Epithelial cell of proximal tubule (primary cell): ENCODE measurements around the gene TREX2. TPM values are rescaled to one million over a fixed set of nuclear protein-coding genes. Genes with fewer than 3 reads are reported as not detected.

Experiments used
- DNase-seq: peaks from one replicate; pipeline ENCODE4 v3.0.0-alpha.2; 2011; ENCODE audit warnings: low read depth
- H3K4me3 ChIP-seq: 2 replicates; pipeline ENCODE4 v1.5.1; 2011; ENCODE audit warnings: low read depth, mild to moderate bottlenecking, low read length
- total RNA-seq: library from RNA; depleted of rRNA; stranded (reverse); fragments of >200 nt; gene quantifications from 2 replicates; pipeline ENCODE4 v1.2.3, GENCODE V29; 2015
- TF ChIP-seq, protein P1 (sequence below): conservative IDR thresholded peaks from 2 replicates; pipeline ENCODE4 v1.5.1; 2012; ENCODE audit warnings: low read depth, mild to moderate bottlenecking, low read length

The TREX2 gene
- total RNA-seq, 1 donor from 2014 or later = not detected

- H3K4me3 ChIP-seq = no peak overlapping the region
- no peak for DNase-seq
- TF ChIP-seq, protein P1, sequence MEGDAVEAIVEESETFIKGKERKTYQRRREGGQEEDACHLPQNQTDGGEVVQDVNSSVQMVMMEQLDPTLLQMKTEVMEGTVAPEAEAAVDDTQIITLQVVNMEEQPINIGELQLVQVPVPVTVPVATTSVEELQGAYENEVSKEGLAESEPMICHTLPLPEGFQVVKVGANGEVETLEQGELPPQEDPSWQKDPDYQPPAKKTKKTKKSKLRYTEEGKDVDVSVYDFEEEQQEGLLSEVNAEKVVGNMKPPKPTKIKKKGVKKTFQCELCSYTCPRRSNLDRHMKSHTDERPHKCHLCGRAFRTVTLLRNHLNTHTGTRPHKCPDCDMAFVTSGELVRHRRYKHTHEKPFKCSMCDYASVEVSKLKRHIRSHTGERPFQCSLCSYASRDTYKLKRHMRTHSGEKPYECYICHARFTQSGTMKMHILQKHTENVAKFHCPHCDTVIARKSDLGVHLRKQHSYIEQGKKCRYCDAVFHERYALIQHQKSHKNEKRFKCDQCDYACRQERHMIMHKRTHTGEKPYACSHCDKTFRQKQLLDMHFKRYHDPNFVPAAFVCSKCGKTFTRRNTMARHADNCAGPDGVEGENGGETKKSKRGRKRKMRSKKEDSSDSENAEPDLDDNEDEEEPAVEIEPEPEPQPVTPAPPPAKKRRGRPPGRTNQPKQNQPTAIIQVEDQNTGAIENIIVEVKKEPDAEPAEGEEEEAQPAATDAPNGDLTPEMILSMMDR = no peak
Observed at GRCh38 chrX:153491918-153492317, 46.1 kb upstream of the TREX2 start.

DNA sequence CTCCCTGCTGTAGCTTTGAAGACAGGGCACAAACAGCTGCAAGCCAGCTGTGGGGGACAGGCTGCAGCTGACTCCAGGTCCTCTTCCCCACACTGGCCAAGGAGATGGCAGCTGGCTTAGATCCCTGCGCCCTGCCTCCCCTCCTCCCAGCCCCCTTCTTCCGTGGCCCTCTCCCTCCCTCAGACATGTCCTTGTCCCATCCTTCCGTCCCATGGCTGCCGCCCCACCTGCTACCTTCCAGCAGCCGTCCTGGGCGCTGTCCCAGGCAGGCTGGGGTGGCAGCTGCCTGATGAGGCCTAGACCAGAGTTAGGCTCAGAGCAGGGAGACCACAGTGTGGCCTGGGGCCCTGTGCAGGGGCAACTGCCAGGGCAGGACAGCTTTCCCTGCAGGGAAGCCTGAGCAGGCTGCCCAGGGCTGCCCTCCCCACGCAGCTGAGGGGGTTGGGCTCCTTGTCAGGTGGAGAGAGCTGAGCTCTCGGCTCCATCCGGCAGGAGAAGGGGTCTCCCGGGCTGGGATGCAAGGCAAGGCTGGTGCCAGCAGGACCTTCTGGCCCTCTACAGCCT is 45.6 kb upstream of the TREX2 start:
- DNase-seq = no peak
- H3K4me3 ChIP-seq = no peak overlapping the region
- TF ChIP-seq, protein P1 = no peak

DNA sequence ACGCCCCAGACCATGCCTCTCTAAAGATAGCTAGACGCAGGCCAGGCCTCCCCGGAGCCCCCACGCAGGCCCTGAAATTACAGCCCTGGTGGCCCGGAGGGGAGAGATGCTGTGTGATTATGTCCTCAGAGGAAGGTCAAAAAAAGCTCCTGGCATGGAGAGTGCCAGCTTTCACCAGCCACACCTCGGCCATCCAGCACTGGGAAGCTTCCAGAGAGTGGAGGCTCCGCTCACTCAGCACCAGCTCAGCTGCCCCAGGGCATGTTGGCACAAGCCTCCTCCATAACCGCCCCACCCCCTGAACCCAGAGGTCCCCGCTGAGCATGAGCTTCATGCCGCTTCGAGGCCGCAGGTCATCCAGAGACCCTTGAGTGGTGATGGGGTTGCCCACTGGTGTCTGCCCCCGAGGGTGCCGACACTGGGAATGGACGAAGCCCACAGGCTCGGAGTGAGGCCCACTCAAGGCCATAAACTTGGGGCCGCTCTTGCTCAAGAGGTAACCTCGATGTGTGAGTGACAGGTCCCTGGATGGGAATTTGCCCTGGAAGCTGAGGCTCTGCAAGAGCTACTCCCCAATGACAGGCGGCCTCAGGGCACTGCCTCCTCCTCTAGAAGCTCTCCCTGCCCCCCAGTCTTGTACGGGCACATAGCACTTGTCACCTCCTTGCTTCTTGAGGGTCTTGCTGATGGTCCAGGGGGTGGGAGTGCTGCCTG is 44.5 kb upstream of the TREX2 start:
- no peak overlapping the region for H3K4me3 ChIP-seq
- DNase-seq = no peak
- TF ChIP-seq, protein P1 = no peak

DNA sequence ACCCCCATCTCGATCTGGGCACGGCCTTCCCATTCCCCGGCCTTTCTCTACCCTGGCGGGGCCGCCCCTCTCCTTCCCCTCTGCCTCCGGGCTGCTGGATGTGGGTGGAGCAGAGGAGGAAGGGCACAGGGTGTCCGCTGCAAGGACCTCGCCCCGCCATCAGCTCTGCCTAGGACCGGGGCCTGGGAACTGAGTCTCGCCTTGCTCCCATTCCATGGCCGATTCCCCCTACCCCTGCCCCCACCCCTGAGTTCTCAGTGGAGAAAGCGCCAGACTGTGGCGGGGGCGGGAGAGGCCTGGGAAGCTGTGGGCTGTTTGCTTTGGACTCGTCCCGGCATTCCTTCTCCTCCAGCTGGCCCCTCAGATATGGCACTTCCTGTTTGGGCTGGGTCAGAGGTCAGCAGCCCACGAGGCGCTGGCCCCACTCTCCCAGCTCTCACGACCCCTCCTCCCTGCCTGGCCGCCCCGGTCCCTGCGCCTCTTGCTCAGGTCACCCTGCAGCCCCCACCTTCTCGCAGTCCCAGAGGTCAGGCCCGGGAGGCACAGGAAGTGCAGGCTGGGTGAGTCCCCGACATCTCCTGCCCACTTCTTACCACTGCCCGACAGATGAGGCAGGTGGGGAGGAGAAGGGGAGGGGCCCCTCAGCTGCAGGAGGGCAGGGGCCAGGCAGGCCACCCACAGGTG is 42.5 kb upstream of the TREX2 start:
- DNase-seq = no peak
- H3K4me3 ChIP-seq = no peak overlapping the region
- TF ChIP-seq, protein P1 = no peak

DNA sequence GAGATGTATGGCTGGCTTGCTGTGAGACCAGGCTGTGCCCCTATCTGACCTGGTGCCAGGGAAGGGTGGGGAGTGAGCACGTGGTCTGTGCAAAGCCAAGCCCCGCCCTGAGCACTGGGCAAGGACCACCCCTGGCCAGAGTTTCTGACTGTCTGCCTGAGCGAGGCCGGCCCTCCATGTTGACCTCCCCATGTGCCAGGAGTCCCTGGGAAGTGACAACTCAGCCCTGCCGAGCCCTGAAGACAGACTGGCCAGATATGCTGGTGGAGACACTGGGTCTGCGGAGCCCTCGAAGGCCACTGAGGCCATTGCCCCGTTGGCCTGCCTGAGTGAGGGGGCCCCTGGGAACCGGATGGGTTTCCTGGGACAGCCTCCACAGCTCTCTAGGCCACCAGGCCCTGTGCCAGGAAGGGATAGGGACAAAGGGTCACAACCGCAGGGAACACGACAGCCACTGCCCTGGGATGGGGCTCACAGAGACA is 41.8 kb upstream of the TREX2 start:
- TF ChIP-seq, protein P1 = no peak
- no peak for DNase-seq
- H3K4me3 ChIP-seq = no peak overlapping the region

GRCh38 chrX:153486171-153486570 is 40.3 kb upstream of the TREX2 start:
- H3K4me3 ChIP-seq = no peak overlapping the region
- no peak for DNase-seq
- TF ChIP-seq, protein P1 = no peak
